IMR-90 (cell line): ENCODE data around the gene C6. TPM values are rescaled to one million over a fixed set of nuclear protein-coding genes. Genes with fewer than 3 reads are reported as not detected.
A peak's percentile ranks its signal among the peaks of the same experiment; 100 is the strongest.

ENCODE experiments used
- ATAC-seq: fragments of 200-7000 bp; cut with Tn5 transposase; 2 replicates; pipeline ENCODE4 v1.9.1; 2020; ENCODE audit warnings: low read depth, mild to moderate bottlenecking, moderate library complexity
- BruUV-seq: library from RNA; stranded (reverse); fragments of 400-500 nt; replicated peaks from 2 replicates; lab custom pipeline; 2021; lab: Mats Ljungman, UMichigan
- CTCF ChIA-PET: fragments of 300-600 bp; formaldehyde crosslinking; extraction: SDS; loops from one replicate; lab custom pipeline; 2021; ENCODE audit warnings: antibody characterized with exemption; lab: Yijun Ruan, JAX
- POLR2A ChIA-PET: fragments of 300-600 bp; sonication (Branson Sonifier 250); formaldehyde crosslinking; loops from one replicate; lab custom pipeline; 2022; ENCODE audit warnings: antibody characterized with exemption; ENCODE audit not compliant: unreplicated experiment; lab: Charles Lee
- DNase-seq: peaks from one replicate; pipeline ENCODE4 v3.0.0; 2013
- H2AFZ ChIP-seq: replicated peaks from 2 replicates; pipeline ENCODE3; 2013; ENCODE audit warnings: low read length, mild to moderate bottlenecking; ENCODE audit not compliant: poor library complexity
- H2AK5ac ChIP-seq: 2 replicates; pipeline ENCODE4 v1.6.1; 2013; ENCODE audit warnings: low read depth, low read length, inconsistent platforms
- H2AK9ac ChIP-seq: replicated peaks from 2 replicates; pipeline ENCODE3; 2013; ENCODE audit warnings: mild to moderate bottlenecking, low read depth, low read length, moderate library complexity; ENCODE audit not compliant: poor library complexity
- H2BK120ac ChIP-seq: 2 replicates; pipeline ENCODE4 v1.6.1; 2013; ENCODE audit warnings: low read depth, low read length, inconsistent platforms
- H2BK15ac ChIP-seq: 3 replicates; pipeline ENCODE4 v1.6.1; 2013; ENCODE audit warnings: low read depth, low read length, inconsistent platforms
- H2BK20ac ChIP-seq: 2 replicates; pipeline ENCODE4 v1.6.1; 2013; ENCODE audit warnings: low read depth, mild to moderate bottlenecking, inconsistent platforms, low read length, moderate library complexity
- H2BK5ac ChIP-seq: 2 replicates; pipeline ENCODE4 v1.6.1; 2013; ENCODE audit warnings: mild to moderate bottlenecking, low read depth, low read length, inconsistent platforms; ENCODE audit not compliant: poor library complexity, severe bottlenecking
- H3K14ac ChIP-seq: replicated peaks from 2 replicates; pipeline ENCODE4 v1.6.1; 2013; ENCODE audit warnings: low read depth, low read length, inconsistent platforms
- H3K18ac ChIP-seq: 2 replicates; pipeline ENCODE4 v1.6.1; 2013; ENCODE audit warnings: low read depth, low read length, control low read depth
- H3K23ac ChIP-seq: 2 replicates; pipeline ENCODE4 v1.6.1; 2013; ENCODE audit warnings: low read depth, low read length, inconsistent platforms
- H3K27ac ChIP-seq: 2 replicates; pipeline ENCODE4 v1.5.1; 2013; ENCODE audit warnings: mild to moderate bottlenecking, control low read depth, low read length; ENCODE audit not compliant: insufficient read depth
- H3K27me3 ChIP-seq: 2 replicates; pipeline ENCODE4 v1.6.1; 2013; ENCODE audit warnings: low read length; ENCODE audit not compliant: control insufficient read depth, insufficient read depth
- H3K36me3 ChIP-seq: 2 replicates; pipeline ENCODE4 v1.6.1; 2013; ENCODE audit warnings: low read length, mixed read lengths; ENCODE audit not compliant: control insufficient read depth, insufficient read depth
- H3K4ac ChIP-seq: 2 replicates; pipeline ENCODE4 v1.6.1; 2013; ENCODE audit warnings: low read depth, low read length, inconsistent platforms
- H3K4me1 ChIP-seq: 2 replicates; pipeline ENCODE4 v1.6.1; 2013; ENCODE audit warnings: low read length, mixed read lengths; ENCODE audit not compliant: control insufficient read depth, insufficient read depth
- H3K4me2 ChIP-seq: 2 replicates; pipeline ENCODE4 v1.6.1; 2013; ENCODE audit warnings: low read depth, mild to moderate bottlenecking, control low read depth, low read length, moderate library complexity
- H3K4me3 ChIP-seq: 2 replicates; pipeline ENCODE4 v1.5.1; 2013; ENCODE audit warnings: low read depth, mild to moderate bottlenecking, control low read depth, low read length, moderate library complexity; ENCODE audit not compliant: insufficient read depth
- H3K56ac ChIP-seq: 2 replicates; pipeline ENCODE4 v1.6.1; 2013; ENCODE audit warnings: low read length, inconsistent platforms; ENCODE audit not compliant: insufficient read depth; ENCODE audit errors: extremely low read depth
- H3K79me1 ChIP-seq, 2 experiments: 2 replicates each; pipeline ENCODE4 v1.6.1; 2013; ENCODE audit warnings: low read length in 2 of 2, inconsistent platforms in 1 of 2, low read depth in 1 of 2
- H3K9ac ChIP-seq: 2 replicates; pipeline ENCODE4 v1.6.1; 2013; ENCODE audit warnings: low read depth, low read length, control low read depth
- H3K9me1 ChIP-seq: 2 replicates; pipeline ENCODE4 v1.6.1; 2013; ENCODE audit warnings: low read length, inconsistent platforms; ENCODE audit not compliant: insufficient read depth
- H3K9me3 ChIP-seq: 2 replicates; pipeline ENCODE4 v1.6.1; 2013; ENCODE audit warnings: low read length; ENCODE audit not compliant: control insufficient read depth, insufficient read depth
- H4K20me1 ChIP-seq: 2 replicates; pipeline ENCODE4 v1.6.1; 2013; ENCODE audit warnings: low read length, inconsistent platforms; ENCODE audit not compliant: insufficient read depth
- H4K5ac ChIP-seq: 2 replicates; pipeline ENCODE4 v1.6.1; 2013; ENCODE audit warnings: mild to moderate bottlenecking, low read depth, low read length, control low read depth
- H4K8ac ChIP-seq, 2 experiments: 2 replicates each; pipeline ENCODE4 v1.6.1; 2013; ENCODE audit warnings: low read depth in 2 of 2, low read length in 2 of 2, control low read depth in 1 of 2, inconsistent platforms in 1 of 2
- H4K91ac ChIP-seq: 2 replicates; pipeline ENCODE4 v1.6.1; 2013; ENCODE audit warnings: low read depth, low read length, inconsistent platforms; ENCODE audit not compliant: insufficient read depth
- BHLHE40 ChIP-seq: fragments of 150-350 bp; IDR thresholded peaks from 2 replicates; pipeline ENCODE4 v1.6.1; 2016; ENCODE audit warnings: mild to moderate bottlenecking, low read depth, low read length
- CHD1 ChIP-seq: IDR thresholded peaks from 2 replicates; pipeline ENCODE4 v1.6.1; 2012; ENCODE audit warnings: low read depth, low read length, improper control_type of control experiment
- CTCF ChIP-seq: conservative IDR thresholded peaks from 2 replicates; pipeline ENCODE4 v1.5.1; 2012; ENCODE audit warnings: mild to moderate bottlenecking, low read depth, low read length, improper control_type of control experiment
- ELK1 ChIP-seq: fragments of 150-350 bp; IDR thresholded peaks from 2 replicates; pipeline ENCODE4 v1.6.1; 2016; ENCODE audit warnings: low read depth, mild to moderate bottlenecking, low read length, moderate library complexity, borderline replicate concordance
- FOS ChIP-seq: fragments of 150-350 bp; IDR thresholded peaks from 2 replicates; pipeline ENCODE4 v1.6.1; 2016; ENCODE audit warnings: low read depth, low read length
- MXI1 ChIP-seq: IDR thresholded peaks from 2 replicates; pipeline ENCODE4 v1.6.1; 2012; ENCODE audit warnings: low read depth, mild to moderate bottlenecking, low read length, moderate library complexity, borderline replicate concordance
- POLR2A ChIP-seq: IDR thresholded peaks from 2 replicates; pipeline ENCODE4 v1.6.1; 2012; ENCODE audit warnings: mild to moderate bottlenecking, low read depth, low read length
- USF2 ChIP-seq: fragments of 150-350 bp; IDR thresholded peaks from 2 replicates; pipeline ENCODE4 v1.6.1; 2017; ENCODE audit warnings: mild to moderate bottlenecking, antibody characterized with exemption, low read length, low read depth
- WGBS, 2 experiments: methylation state at CpG; one replicate each; pipeline versions ENCODE4 v1.1.5 to v1.1.7; 2013; ENCODE audit warnings: missing lambda C conversion rate in 2 of 2; ENCODE audit not compliant: insufficient read length in 1 of 2; ENCODE audit errors: extremely low coverage in 2 of 2; 5-methylcytosine and 5-hydroxymethylcytosine counted together
- dilution Hi-C: fragments of 300-500 bp; cut with HindIII; formaldehyde crosslinking; loops from one replicate; pipeline ENCODE4 v1.14.3; 2018; ENCODE audit warnings: low sequenced_read_pairs; ENCODE audit not compliant: unreplicated experiment
- in situ Hi-C: fragments of 300-500 bp; cut with MboI; formaldehyde crosslinking; loops from 3 replicates; pipeline ENCODE4 v1.14.3; 2019; ENCODE audit warnings: low sequenced_read_pairs, inconsistent platforms, mixed read lengths
- intact Hi-C: fragments of 100-400 bp; cut with micrococcal nuclease; formaldehyde crosslinking; loops from 2 replicates; pipeline ENCODE4 v1.10.0; 2022
- polyA plus RNA-seq, 3 experiments: library from polyadenylated mRNA; depleted of rRNA; stranded (reverse); fragments of >200 nt; gene quantifications; 2 replicates each; pipeline ENCODE4 v1.2.3, GENCODE V29; 2012; ENCODE audit warnings: low replicate concordance in 1 of 3
- total RNA-seq: library from RNA; depleted of rRNA; stranded (reverse); fragments of >200 nt; gene quantifications from 2 replicates; pipeline ENCODE4 v1.2.3, GENCODE V29; 2012

The C6 gene
- total and polyA plus RNA-seq, 2 of the 4 experiments (the other 2 are of a cell fraction): 0.05 to 0.18 TPM

- TF ChIP-seq USF2: no peak
- no peak for TF ChIP-seq POLR2A
Observed at GRCh38 chr5:41143131-41143901, 70.0 kb downstream of the C6 start (continued).

- no peak; the same call in 1 of the 2 replicates for ATAC-seq
- H2BK120ac ChIP-seq: no peak overlapping the region
- H2BK15ac ChIP-seq: 0 out of 3 replicates have a peak overlapping the region, but pooled peaks have one; percentile 38
- no peak overlapping the region for H3K4ac ChIP-seq
- H3K79me1 ChIP-seq: no peaks in the 10 kb centered on the region
- no peaks in the 10 kb centered on the region for H3K36me3 ChIP-seq
- in situ Hi-C loops: no loop called here
- TF ChIP-seq FOS: no peak
- TF ChIP-seq CHD1: no peak
- no peak for TF ChIP-seq CTCF
- TF ChIP-seq MXI1: no peak
- no peak for TF ChIP-seq ELK1
- no peak for TF ChIP-seq BHLHE40
- no peak overlapping the region for H2AK9ac ChIP-seq
- peak overlapping the region; percentile 1; the same call in 1 of the 2 replicates for H3K18ac ChIP-seq
- no peak overlapping the region for H4K5ac ChIP-seq
- H4K91ac ChIP-seq: no peak overlapping the region
- BruUV-seq: no TSS peak
- H3K14ac ChIP-seq: no peak overlapping the region; the same call in 1 of the 2 replicates
- no peak overlapping the region for H2AFZ ChIP-seq
- intact Hi-C loops: no loop called here
- H2AK5ac ChIP-seq: no peak overlapping the region
- ChIA-PET CTCF (no interaction called here), POLR2A (no interaction called here)
- no peak overlapping the region for H2BK20ac ChIP-seq
- no peaks in the 10 kb centered on the region for H3K27me3 ChIP-seq
- no peak overlapping the region for H4K8ac ChIP-seq
- H3K9me3 ChIP-seq: no peaks in the 10 kb centered on the region
- no peak overlapping the region for H3K27ac ChIP-seq
- H3K4me2 ChIP-seq: no peak overlapping the region
- no peaks in the 10 kb centered on the region for H3K9me1 ChIP-seq
- H3K4me3 ChIP-seq: no peak overlapping the region
- H3K56ac ChIP-seq: no peak overlapping the region
- DNase-seq: no peak
- no CpG with 5 or more reads among the region's 1 CpG for WGBS, 2 experiments
- H3K23ac ChIP-seq: no peak overlapping the region
- H3K4me1 ChIP-seq: no peaks in the 10 kb centered on the region
- H3K9ac ChIP-seq: no peak overlapping the region
- dilution Hi-C loops: no loop called here
- H2BK5ac ChIP-seq: no peak overlapping the region
- H4K20me1 ChIP-seq: no peaks in the 10 kb centered on the region
Observed at GRCh38 chr5:41127967-41128690, 85.2 kb downstream of the C6 start.
